NCI-H1105 treated with DMSO at 0.1 percent for 48 hours (cell line): ENCODE results near the gene KLHL29.

ENCODE experiments used
- DNase-seq: peaks from one replicate; lab custom pipeline; 2025; lab: John Stamatoyannopoulos, UW

KLHL29 gene

DNA sequence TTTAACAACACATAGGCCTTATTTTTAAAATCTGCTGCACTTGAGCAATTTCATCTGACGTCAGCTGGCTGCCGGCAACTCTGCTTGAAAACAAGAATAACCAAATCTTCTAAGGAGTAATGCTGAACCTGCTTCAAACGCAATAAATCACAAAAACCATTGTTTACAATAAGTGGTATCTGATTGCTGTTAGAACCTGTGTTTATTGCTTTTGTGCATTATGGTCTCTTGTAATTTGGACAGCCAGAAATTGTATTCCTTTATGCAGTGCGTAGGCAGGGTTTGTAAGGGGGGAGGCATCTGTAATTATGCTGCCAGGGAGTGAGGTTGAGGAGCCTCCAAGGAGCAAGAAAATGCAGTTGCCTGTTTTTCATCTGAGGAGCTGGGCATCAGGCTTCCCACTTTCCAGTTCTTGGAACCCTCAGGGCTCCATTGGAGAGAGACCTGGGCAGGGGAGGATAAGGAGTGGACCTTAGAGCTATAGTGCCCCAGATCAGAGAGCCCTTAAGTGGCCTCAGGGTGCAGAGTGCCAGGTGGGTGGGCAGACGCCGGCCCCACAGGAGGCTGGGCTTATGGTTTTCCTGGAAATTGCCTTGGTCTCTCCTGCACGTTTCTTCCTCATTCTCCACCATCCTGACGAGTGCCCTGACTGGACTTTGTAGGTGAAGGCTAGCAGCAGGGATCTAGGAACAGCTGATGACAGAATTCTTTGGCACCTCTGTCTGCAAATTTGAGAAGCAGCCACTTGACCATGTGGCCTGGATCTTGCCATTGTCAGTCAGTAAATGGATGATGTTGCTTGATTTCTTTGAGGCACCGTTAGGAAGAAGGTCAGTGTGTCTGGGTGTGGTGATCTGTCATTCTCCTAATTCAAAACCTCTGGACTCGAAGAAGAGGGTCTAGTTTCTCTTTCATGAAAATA, 129.2 kb downstream of the KLHL29 start:
- DNase-seq: peak; percentile 18

DNA sequence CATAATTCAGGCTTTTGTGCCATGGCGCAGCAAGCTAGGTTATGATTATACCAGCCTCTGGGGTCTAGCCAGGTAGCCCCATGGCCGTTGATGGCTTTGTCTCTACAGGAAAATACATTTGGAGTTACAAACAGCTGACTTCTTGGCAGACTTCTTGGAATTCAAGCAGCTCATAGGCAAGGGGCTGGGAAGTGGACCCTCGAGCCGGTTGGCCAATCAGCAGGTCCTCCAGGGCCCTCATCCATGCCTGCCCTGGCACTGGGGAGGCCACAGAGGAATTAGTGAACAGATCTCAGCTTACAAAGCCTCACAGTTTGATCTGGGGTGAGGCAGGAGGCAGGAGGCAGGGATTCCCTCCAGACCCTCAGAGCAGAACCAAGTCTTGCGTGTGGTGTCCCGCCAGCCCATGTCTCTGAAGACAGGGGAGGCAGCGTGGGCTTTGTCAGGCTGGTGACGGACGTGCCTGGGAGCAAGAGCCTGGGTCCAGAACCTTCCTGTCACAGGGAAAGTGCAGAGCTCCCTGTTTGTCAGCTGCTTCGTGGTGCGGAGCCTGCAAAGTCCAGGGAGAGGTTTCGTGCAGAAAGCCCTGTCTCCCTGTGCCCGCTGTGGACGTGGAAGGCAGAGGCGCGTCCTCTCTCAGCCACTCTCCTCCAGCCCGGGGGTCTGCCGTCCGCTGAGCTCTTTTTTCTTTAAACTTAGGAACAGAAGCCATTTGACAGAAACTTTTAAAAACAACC, 131.7 kb downstream of the KLHL29 start:
- no peak for DNase-seq

DNA sequence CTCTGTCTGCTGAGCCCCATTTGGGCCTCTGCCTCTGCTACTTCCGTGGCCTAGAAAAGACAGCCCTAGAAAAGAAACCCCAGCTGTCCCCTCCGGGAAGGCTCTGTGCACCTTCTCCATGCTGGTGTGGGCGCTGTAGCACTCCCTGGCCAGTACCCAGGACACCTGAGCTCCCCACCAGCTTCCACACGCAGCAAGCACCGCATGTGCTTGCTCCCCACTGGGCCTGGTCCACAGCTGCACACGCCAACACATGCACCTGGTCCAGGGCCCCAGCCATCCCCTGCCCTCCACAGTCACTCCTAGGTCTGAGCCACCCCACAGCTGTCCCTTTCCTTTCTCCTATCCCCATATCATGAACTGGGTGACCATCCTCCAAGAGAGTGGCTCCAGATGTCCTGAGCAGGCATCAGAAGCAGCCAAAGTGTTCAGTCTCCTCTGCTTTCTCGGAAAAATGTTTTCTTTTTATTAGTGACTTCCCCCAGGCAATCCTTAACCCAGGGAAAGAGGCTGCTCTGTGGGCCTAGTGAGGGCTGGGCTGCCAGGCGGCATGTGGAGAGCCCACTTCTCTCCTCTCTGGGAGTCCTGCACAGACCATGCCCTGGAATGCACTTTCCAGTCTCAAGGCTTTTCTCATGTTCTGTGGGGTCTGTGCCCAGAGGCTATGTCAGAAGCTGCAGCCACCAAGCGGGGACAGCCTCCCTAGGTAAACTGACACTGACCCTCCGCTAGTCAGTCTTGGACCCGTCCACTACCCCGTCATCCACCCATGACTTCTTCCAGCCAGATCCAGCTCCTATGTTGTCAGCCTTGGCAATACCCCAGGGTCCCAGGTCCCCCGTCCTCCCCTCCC, 133.7 kb downstream of the KLHL29 start:
- DNase-seq: no peak

DNA sequence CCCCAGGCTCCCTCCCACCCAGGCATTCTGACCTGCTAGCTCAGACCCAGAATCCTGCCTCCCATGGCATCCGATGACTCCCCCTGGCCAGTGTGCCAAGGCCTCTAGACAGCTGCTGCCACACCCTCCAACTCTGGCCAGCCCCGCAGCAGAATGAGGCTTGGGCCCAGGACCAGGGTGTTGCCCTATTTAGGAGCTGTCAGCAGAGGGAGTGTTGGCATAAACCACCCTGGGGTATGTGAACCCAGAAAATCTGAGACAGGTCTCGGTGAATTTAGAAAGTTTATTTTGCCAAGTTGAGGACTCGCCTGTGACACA, 134.3 kb downstream of the KLHL29 start:
- DNase-seq: no peak

DNA sequence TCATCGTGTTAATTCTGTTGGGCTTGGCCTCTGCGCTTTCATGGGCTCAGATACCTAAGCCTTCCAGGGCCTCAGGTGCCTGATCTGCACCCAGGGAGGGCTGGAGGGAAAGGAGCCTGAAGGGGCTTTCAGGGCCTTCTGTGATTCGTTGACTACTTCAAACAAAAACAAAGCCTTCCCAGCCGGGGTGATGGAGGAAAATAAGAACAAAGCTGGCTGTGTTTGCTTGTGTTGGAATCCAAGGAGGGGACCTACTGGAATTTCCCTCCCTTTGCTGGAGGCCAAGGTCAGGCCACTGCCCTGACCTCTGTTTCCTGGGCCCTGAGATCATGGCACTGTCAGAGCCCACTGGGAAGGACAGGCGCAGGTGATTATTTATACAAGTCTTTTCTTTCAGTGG, 135.3 kb downstream of the KLHL29 start:
- DNase-seq: no peak

DNA sequence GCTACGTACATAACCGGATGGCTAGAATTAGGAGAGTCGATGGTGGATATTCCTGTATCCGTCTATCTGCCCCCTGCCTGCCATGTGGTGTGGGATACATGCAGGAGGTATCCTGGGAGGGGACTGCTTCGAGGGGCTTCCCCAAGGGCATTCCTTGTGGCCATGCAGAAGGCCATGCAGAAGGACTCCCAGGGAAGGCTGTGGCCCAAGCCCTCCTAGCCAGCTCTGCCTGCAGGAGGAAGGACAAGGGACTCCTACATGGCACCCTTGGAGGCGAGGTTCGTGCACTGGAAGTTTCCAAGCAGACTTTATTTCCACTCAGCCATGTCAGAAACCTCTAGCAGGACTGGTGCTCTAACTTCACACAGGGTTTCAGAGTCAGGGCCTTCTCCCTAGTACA, 136.1 kb downstream of the KLHL29 start:
- DNase-seq: no peak

DNA sequence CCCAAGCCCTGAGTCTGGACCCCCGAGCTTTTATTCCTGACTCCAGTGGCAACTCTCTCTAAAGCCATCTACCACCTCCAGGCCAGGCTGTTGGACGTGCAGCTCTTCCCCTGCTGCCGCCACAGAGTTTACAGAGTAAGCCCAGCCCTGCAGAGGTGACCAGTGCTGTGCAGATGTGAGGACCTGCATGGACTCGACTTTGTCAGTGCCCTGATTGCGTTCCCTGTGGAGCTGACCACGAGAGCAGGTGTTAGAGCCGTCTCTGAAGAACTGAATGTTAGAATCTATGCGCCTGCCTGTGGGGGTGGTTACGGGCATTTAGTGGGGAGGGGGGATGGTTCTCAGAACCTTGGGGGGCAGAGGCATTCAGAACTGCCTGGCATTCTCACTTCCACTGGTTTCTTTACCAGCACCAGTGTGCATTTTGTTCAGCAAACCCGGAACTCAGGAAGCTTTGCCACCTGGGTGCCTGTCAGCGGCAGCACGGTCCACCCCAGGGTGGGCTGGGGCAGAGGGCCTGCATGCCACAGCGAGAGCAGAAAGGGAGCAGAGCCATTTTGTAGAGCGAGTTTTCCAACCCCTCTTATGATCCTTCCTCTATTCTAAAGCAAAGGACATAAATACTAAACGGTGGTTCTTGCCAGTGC, 137.9 kb downstream of the KLHL29 start:
- no peak for DNase-seq

DNA sequence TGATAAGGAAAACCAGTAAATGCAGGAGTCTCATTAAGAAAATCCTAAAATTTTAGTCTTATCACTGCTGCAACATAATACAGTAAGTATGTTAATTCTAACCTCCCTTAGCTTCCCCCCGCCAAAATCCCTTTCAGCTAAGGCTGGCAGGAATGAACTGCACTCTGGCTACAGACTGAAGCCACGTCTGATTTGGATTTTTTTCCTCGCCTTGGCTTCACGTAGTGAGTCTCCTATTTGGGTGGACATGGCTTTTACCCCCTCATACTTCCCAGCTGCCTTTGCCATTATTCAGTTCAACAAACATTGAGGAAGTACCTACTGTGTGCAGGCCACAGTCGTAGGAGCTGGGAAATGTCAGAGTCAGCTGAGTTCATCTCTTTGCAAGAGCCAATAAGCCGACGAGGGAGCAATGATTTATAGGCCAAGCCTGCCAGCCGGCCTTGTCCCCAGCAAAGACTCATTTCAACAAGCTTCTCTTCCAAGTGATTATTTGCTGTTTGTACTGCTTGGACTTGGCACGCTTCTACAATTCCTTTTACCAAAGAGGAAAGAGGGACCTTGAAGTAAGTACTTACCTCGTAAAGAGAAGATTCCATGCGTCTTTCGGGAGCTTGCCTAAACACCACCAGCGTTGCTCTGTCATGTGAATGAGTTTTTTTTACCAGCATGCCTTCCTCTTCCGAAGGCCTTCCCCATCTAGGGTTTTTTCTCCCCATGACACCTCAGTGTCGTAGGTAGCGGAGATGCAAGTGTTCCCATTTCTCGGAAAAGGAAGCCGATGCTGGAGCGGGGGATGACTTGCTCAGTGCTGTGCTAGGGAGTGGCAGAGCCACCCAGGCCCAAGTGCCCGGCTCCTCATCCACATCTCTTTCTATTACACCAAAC, 138.6 kb downstream of the KLHL29 start:
- peak; percentile 3 for DNase-seq

DNA sequence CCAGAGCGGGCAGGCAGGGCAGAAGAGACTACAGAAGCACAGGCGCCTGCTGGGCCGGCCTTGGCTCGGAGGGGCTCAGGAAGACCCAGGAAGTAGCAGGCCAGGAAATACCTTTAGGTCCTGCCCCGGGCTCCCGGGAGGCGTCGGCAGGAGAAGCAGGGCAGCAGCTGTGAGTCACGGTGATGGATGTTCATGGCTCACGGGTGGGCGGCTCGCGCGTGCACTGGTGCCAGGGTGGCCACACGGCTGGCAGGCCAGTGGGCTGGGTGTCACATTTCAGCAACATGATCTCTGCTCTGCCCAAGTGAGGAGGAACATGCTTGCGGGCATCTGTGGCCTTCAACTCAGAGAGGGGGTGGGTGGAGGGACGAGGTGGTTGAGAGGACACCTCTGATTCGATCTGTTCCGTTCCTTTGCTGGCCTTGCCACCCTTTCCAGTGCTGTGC, 139.3 kb downstream of the KLHL29 start:
- DNase-seq: no peak

DNA sequence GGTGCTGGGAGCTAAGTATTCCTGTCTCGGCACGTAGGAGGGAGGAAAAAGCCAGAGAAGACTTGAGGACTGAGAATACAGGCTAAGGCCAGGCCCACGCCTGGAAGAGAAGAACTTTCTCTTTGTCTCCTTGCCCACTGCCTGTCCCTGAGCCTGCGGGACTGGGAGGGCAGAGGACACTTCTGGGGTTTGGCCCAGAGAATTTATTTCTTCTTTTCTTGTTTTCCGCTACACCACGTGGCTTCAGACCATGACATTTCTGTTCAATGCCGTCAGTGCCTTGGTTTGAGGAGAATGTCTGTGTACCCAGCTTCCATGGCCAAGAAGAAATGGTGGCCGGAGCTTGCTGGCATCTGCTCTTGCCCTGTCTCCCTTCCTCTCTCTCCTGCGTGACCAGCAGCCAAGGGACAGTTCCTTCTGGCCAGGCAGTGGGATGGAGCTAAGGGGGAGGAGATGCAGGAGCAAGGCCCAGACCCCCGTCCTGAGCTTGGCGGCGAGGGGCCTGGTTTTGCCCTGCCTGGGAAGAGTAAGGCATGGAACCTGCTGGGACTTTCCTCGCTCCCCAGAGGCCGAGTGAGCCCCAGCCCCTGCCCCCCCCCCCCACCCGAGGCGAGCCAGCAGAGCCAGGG, 140.3 kb downstream of the KLHL29 start:
- DNase-seq: no peak

DNA sequence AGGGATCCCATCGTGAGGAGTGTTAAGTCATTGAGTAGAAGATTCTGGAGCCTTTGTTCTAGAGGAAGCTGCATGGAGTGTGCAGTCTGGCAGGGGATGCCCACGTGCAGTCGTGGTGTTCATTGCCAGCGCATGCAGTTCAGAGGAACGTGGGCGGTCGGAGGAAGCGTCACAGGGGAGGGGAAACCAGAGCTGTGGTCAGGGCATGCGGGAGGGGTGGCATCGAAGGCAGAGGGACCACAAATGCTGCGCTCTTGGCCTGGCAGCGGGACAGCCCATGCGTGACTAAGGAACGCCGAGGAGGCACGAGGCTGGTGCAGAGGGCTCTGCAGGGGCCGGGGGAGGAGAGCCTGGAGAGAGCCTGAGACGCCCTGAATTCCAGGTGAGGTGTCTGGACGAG, 141.1 kb downstream of the KLHL29 start:
- no peak for DNase-seq

DNA sequence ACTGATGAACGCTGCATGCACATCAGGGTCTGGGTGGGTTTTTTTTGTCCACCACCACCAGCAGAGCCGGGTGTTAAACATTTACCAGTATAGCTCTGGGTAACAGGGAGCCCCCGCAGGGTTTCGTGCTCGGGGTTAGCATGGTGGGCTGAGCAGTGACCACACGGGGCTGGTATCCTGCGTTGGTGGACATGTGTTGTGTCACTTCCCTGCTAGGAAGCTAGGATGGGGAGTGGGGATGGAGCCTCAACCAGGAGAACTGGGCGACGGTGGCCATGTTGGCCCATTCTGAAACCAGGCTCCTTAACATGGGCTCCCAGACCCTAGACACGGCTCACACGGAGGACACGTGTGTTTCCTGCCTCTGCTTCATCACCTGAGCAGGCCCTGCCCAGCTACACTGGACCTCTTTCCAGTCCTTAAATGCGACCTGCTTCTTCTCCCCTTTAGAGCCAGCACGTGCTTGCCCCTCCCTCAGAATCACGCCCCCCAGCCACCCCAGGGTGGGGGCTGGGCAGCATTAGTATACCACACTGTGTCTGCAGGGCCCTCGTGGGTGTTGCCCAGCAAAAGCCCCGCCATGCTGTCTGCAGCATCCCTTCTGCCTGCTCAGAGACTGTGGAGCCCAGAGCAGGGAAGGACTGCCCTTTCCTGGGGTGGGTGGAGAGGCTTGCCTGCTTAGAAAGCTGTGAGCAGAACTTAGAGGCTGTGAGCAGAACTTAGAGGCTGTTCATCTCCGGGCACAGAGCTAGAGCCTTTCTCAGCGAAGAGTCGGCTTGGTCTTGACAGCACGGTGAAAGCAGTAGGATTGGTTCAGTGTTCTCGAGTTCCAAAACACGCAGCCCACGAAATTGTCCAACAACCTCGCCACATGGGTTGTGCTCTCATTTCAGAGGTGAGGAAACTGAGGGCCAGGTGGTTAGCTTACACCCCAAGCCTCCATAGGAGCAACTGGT, 142.1 kb downstream of the KLHL29 start:
- no peak for DNase-seq

DNA sequence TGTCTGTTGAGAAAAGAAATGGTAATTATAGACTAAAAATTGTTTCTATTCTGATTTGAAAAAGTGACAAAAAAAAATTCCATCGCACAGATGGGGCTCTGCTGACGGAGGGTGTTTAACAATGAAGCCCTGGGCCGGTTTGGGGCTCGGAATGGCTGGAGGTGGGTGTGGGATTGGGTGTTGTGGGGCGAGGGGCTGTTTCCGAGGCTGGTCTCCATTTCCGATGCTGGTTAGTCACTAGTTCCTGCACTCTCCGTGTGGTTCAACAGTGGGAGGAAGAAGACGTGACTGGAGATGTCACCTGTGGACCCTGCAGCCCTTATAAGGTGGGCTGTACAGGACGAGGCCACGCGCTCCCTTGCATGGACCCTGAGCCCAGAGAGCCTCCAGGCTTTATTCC, 143.2 kb downstream of the KLHL29 start:
- DNase-seq: no peak

DNA sequence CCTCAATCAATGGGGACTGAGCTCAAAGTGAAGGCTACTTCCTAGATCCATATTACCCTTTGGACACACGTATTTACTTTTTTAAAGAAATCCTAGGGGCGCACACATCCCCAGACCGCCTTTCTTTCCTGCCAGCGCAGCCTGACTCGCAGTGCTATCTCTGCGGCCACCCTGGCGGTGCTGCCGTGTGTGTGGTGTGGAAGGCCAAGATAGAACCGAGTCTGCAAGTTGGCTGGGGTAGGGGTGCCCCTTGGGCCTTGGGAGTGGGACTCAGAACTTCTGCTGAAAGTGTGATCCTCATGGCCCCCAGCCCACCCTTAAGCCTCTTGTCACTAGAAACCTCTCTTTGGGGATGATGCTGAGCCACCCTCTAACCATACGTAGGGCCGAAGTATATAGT, 143.7 kb downstream of the KLHL29 start:
- no peak for DNase-seq

DNA sequence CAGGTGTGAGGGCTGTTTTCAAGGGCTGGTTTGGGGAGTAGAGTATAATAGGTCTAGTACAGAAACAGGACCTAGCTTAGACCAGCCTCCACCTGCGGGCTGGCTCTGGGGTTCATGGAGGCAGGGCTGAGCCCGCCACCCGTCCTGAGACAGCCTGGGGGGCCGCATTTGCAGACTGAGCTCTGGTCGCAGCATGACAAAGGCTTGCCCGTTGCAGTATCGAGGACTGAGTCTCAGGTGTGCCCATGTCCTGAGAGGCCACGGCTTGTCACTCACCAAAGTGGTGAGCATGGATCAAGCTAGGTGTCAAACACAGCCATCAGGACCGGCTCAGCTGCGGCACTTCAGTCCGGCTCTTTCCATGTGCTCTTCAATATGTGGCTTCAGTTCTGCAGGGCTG, 144.7 kb downstream of the KLHL29 start:
- no peak for DNase-seq

DNA sequence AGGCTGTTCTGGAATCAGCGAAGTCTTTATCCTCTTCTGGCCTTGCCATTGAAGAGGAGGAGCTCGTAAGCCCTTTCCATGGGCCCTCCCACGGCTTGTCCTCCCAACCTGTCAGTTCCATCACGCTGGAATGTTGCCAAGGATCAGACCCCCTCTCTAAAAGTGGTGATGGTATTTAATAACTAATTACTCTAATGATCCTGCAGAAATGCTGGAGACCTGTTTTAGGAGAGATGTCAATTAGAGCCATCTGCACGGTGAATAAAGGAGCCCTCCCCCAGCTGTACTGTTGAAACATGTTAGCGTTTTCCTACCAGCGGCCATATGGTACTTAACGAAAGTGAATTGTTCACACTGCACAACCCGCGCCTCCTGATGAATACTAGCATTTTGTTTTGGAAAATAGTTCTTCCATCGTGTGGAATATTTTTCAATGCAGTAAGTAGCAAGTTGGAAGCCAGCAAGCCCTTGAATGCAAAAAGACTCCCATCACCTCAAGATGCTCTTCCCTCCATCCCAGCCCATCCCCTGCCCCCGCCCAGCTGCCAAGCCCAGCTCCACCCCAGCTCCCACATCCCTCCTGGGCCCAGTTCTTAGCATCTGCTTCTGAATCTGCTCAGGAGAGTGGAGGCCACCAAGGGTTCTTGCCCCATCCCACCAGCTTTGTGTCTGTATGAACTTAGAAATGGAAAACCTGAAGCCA, 145.4 kb downstream of the KLHL29 start:
- DNase-seq: peak; percentile 97

DNA sequence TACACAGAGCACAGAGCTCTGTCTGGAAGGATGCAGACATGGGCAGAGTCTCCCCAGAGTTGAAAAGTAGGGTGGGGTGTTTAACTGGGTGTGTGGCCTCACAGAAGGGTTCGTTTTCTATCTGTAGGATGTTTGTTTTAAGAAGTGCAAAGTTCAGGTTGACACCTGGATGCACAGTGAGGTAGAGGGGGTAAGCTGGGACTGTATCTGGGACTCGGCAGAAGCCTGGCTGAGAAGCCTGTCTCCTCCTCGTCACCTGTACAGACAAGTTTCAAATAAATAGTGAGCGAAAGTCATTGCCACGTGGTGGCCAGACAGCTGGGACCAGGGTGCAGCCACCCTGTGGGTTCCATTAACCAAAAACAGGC, 145.9 kb downstream of the KLHL29 start:
- no peak for DNase-seq

DNA sequence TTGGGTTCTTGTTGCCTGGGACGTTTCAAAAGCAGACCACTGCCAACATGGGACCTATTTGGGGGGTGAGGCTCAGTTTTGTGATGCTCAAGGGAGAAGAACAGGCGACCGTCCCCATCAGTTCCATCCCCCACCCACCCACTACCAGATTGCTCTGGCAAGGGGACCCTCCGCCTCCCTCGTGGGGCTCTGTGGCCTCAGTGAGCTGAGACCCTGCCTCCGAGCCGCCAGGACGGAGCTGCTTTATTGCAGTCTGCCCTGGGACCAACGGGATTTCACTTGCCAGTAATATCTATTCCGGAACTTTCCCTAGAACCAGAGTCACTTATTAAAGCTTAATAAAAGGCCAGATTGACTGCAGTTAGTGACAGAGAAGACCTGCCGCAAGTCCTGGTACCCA, 146.3 kb downstream of the KLHL29 start:
- DNase-seq: no peak

DNA sequence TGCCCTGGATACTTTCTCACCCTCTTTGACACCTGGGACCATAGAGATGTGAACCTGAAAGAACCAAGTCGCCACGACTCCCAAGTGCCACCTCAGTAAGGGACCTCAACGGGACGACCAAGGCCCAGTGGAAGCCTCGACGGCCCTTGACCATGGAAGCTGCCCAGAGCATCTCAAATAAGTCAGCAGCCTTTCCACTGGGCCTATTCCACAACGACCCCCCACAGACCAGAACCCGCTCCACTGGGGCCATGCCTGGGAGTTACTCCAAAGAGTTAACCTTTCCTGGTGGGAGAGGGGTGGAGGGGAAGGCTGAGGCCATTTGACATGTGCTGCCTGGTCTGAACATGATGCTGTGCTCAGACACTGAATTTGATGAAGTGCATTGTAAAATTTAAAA, 146.9 kb downstream of the KLHL29 start:
- no peak for DNase-seq
